HG03521 (cell line): Measurements from ENCODE around the gene LMX1A.

Source experiments
- ATAC-seq: cut with Tn5 transposase; IDR thresholded peaks from one replicate; pipeline ENCODE4 v1.9.1; 2021; ENCODE audit warnings: mild to moderate bottlenecking, moderate library complexity; ENCODE audit not compliant: unreplicated experiment

LMX1A gene

DNA sequence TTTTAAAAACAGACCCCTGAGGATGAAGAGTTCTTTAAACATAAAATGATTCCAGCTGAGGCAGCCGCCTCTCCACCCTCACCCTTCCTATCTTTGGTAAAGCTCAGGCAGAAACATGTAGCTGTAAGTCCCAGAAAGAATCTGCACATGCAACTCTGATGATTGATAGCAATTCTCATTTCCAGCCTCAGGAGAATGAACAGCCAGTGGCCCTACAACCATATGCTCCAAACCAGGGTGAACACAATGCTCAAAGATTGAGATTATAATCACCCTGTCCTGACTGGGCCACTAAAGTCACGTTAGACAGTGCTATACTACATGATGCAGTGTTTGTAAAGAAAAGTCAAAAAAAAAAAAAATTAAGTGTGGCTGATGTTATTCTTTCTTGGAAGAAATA, 80.2 kb downstream of the LMX1A start:
- ATAC-seq = no peak

- ATAC-seq = no peak
Observed at GRCh38 chr1:165265196-165265838, 91.2 kb downstream of the LMX1A start.

DNA sequence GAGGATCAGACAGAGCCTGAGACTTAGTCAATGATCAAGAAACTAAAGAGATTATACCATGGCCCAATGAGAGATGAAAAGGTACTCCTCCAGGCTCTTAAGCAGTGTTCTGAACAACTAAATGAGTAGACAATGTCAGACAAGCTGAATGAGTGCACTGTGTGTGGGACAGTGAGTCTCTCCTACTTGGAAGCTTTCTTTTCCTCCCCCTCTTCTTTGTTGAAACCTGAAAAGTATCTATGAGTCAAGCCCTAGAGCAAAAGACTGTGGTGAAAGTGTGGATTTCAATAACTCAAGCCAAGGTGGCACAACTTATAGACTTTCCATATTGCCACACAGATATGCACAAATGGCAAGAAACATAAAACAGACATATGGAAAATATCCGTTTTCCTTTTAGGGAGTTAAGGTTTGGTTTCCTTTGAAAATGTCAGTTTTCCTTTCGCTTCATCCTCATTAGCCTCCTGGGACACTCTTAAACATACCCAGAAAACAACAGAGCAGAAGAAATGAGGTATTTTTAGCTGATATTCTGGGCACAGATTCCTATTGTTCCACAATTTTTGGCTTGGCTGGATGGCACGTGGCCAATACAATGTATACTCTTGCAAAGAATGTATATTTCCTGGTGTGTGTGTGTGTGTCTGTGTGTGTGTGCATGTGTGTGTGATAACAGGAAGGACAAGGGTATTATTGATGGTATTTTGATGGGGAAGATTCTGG, 96.6 kb downstream of the LMX1A start:
- no peak for ATAC-seq

DNA sequence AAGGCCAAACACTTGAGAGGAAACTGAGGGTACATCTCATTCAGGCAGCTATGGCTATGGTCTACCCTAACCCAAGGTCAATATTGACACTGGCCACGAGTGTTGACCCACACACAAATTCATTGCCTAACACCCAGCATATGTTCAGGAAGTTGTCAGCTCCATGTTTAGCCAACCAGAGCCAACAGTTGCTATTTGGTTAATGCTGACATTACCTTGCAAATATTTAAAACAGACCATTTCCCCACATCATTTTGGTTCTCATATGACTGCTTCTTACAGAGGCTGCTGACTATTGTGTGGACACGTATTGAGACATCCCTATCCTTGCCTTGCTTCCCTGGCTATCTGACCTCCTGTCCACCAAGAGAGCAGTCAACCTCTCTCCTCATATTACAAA, 97.3 kb downstream of the LMX1A start:
- no peak for ATAC-seq

GRCh38 chr1:165257969-165258459, 98.5 kb downstream of the LMX1A start:
- no peak for ATAC-seq

GRCh38 chr1:165254896-165255625, 101.5 kb downstream of the LMX1A start:
- no peak for ATAC-seq

DNA sequence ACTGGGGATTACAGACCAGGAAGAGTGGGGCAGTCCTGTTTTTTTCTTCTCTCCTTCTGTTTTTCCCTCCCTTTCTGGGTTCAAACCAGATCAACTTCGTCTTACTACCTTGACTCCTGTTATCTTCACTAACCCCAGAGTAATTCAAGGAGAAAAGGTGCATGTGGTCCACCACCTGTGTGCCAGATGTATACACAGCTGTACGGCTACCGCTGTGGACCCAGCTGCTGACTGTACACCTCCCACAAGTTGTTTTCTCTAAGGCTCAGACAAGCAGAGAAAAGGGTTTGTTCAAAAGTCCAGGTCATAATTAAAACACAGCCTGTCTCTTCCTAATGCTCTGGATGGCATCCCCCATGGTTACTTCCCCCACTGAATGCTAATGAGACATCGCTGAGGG, 102.1 kb downstream of the LMX1A start:
- ATAC-seq = no peak

DNA sequence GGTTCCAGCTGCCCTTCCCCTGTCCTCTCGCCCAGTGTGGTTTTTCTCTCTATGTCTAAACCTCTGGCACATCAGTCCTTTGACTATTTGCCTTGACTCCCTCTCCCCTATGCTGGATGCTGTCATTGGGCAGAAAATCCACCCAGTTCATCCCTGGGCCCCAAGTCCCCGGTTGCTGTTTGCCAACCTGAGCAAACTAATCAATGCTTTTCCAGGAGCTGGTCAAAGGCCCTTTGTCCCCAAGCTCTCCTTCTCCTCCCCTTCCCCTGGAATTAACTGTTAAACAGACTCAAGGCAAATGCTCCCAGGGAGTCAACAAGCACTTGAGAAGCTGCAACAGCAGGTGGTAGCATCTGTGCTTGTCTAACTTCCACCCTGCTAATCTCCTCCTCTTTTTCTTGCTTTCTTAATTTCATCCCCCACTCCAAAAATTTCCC, 102.7 kb downstream of the LMX1A start:
- no peak for ATAC-seq

DNA sequence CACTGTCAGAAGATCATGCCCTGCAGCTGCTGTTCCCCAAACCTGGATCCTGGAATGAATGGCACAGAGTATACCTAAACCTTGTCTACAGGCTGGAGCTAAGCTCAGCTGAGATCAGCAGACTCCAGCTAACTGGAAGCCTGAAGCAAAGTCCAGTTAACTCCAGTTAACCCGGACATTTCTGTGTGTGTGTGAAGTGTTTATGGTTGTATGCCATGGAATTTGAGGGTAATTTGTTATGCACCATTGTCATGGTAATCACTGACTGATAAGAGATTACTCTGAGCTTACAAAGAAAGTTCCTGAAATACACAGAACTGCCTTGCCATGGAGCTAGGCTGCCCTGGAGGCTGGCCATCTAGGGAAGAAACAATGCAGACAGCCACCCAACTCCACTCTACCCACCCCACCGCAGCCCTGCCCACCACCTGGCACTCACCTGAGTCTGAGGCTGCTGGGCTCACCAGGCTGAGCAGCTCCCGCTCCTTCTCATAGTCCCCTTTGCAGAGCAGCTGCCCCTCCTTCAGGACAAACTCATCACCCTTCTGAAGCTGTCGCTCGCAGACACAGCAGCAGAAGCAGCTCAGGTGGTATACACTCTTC, 107.4 kb downstream of the LMX1A start:
- no peak for ATAC-seq

- ATAC-seq = no peak
Observed at GRCh38 chr1:165241952-165242351, 114.6 kb downstream of the LMX1A start.

- no peak for ATAC-seq
Observed at GRCh38 chr1:165241321-165241720, 115.2 kb downstream of the LMX1A start.

- ATAC-seq = no peak
Observed at GRCh38 chr1:165240492-165240891, 116.0 kb downstream of the LMX1A start.

DNA sequence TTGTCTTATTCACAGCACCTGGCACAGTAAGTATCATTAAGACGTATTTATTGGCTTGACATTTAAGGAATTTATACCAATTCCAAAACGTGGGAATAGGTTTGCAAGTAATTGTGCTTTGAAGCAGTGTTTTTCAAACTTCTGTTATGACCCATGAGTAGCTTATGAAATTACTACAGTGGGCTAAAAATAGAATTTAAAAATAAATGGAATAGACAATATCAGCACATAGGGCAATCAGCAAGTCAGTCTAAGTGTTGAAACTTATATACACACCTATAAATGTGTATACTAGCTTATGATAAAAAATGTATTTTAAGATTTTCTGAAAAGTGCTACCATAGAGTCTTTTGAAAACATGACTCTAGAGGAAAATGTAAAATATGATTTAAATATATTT, 116.6 kb downstream of the LMX1A start:
- ATAC-seq = no peak

- no peak for ATAC-seq
Observed at GRCh38 chr1:165235777-165236291, 120.7 kb downstream of the LMX1A start.

DNA sequence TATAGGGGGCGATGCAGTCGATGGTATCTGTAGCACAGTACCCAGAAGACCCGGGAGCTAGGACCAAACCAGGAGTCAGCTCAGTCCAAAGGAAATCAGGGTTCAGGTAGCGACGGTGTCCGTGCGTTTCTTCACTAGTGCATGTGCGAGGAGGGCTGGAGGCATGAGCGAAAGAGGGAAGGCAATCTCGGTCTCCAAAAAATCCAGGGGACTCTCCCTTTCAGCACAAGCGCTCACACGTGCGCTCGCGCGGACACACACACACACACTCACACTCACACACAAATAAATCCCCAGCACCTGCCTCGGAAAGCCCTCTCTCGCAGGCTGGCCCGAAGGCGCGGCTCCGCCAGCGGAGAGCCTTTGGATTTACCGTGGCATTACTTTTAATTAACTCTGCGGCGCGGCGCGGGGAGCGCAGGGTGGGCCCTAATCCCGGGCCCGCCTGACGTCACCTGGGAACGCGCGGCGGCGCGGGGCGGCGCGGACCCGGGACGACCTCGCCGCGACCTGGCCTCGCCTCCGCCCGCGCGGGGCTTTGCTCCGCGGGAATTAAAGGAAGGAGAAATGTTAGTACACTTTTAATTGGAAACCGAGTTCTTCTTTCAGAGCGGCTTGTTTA, 121.2 kb downstream of the LMX1A start:
- ATAC-seq = no peak

GRCh38 chr1:165234149-165234548, 122.4 kb downstream of the LMX1A start:
- ATAC-seq = no peak

DNA sequence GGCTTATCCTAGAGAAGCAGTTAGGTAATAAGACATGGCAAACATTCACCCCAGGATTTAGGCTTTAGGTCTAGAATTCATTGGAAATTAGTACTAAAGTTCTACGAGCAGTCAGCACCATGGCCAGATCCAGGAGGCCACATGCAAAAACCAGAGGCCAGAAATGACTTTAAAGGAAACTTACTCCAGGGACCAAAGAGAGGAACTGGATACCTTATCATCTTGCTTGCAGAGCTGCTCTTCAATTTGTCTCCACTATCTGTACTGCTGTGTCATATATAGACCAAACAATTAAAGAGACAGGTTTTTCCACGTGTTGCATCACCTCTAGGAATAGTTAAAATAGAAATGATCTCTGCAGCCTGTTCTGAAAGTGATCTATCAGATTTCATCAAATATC, 127.8 kb downstream of the LMX1A start:
- ATAC-seq = no peak

DNA sequence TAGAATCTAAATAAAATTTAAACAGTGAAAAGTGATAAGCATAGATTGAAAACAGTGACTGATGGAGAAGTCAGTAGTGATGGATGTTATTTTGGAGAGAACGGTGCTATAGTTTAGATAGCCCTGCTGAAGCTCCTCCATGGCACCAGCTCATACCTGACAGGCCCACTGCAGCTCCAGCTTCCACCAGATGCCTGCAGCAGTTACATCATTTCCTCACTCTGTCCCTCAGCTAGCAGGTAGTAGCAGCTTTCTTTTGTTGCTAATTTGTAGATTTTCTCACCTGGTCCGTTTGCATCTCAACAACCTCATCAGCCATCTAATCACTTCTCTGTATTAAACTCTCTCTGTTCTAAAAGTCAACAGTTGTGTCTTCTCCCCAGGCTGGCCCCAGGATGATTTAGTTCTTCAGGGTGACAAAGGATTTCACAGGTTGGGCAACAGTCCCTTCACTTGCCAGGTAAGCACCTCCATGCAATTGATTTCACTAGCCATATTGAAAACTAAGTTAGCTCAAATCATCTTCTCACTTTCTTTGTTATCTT, 128.3 kb downstream of the LMX1A start:
- ATAC-seq = no peak

DNA sequence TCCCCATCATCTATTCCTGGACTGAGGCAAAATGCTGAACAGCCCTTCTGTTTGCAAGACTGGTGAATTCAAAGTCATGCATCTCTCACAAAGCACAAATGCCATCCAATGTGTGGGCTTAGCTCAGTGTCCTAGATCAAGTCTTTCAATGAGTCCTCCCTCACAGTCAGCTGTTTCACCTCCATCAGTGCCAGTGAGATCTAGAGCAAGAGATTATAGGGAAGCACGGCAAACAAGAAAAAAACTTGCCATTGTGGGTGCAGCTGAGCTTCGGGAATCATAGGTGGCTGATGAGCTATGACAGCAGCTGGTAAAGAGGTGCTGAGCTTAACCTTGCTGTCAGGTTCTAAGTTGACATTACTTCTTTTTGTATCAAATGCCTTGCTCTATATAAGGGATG, 130.2 kb downstream of the LMX1A start:
- no peak for ATAC-seq

- ATAC-seq = no peak
Observed at GRCh38 chr1:165225650-165226049, 130.9 kb downstream of the LMX1A start.
